ENCODE data around the gene PLSCR1.

The PLSCR1 gene

GRCh38 chr3:146470425-146470990 is 73.9 kb downstream of the PLSCR1 start:
- DNase-seq, result no peak

- peak; percentile 52 for DNase-seq
Observed at GRCh38 chr3:146469150-146470017, 75.0 kb downstream of the PLSCR1 start, which contains the start of gene PLSCR2. PLSCR2 (minus strand) TSS chr3:146469561; CDS start chr3:146459904, 9,657 bp downstream.

- DNase-seq, result no peak
Observed at GRCh38 chr3:146468671-146469149, 75.7 kb downstream of the PLSCR1 start.

GRCh38 chr3:146468234-146468633 is 76.2 kb downstream of the PLSCR1 start:
- DNase-seq, result no peak

- no peak for DNase-seq
Observed at GRCh38 chr3:146466604-146467003, 77.8 kb downstream of the PLSCR1 start.

GRCh38 chr3:146465693-146466465 is 78.5 kb downstream of the PLSCR1 start:
- no peak for DNase-seq

Data from T-helper 9 cell (primary cell).